HT-29 (cell line): ENCODE results near the gene PCNX3. TPM values are rescaled to one million over a fixed set of nuclear protein-coding genes. Genes with fewer than 3 reads are reported as not detected.
A peak's percentile ranks its signal among the peaks of the same experiment; 100 is the strongest.
"Not testable (repeated sequence)": the region's sequence is repeated elsewhere in the genome, so short reads cannot be mapped to it uniquely, and the experiment has no call there.

Experiments
- DNase-seq: peaks from one replicate; pipeline ENCODE4 v3.0.0-alpha.2; 2015; ENCODE audit warnings: low spot score
- total RNA-seq: library from RNA; depleted of rRNA; stranded (reverse); fragments of >200 nt; shearing (Covaris generic); gene quantifications from 2 replicates; pipeline ENCODE4 v1.2.3, GENCODE V29; 2014

Gene PCNX3
- total RNA-seq, 1 experiment from 2014 or later: 102 TPM

- DNase-seq: no peak
These were observed 38.0 kb downstream of the PCNX3 start for GRCh38 chr11:65653229-65654225.

GRCh38 chr11:65654375-65655349 is 39.1 kb downstream of the PCNX3 start:
- no peak for DNase-seq

- no peak for DNase-seq
These were observed 40.2 kb downstream of the PCNX3 start for GRCh38 chr11:65655570-65656332.

GRCh38 chr11:65657426-65657825 is 41.9 kb downstream of the PCNX3 start:
- DNase-seq: no peak

- DNase-seq: no peak
These were observed 42.8 kb downstream of the PCNX3 start for GRCh38 chr11:65658174-65659021.

- no peak for DNase-seq
These were observed 44.5 kb downstream of the PCNX3 start for GRCh38 chr11:65660038-65660437.

GRCh38 chr11:65660908-65661307 is 45.3 kb downstream of the PCNX3 start:
- not testable (repeated sequence) for DNase-seq

GRCh38 chr11:65661599-65662246 is 46.1 kb downstream of the PCNX3 start:
- no peak for DNase-seq

- no peak for DNase-seq
These were observed 46.7 kb downstream of the PCNX3 start for GRCh38 chr11:65662247-65662798.

GRCh38 chr11:65662799-65663638 is 47.4 kb downstream of the PCNX3 start, which contains the start of gene RELA:
Gene RELA (minus strand): TSS chr11:65662916. CDS start chr11:65662832, 84 bp downstream.
- peak; percentile 92 for DNase-seq

- no peak for DNase-seq
These were observed 48.1 kb downstream of the PCNX3 start for GRCh38 chr11:65663639-65664200.

GRCh38 chr11:65672180-65672860 is 56.7 kb downstream of the PCNX3 start:
- no peak for DNase-seq

- DNase-seq: no peak
These were observed 57.4 kb downstream of the PCNX3 start for GRCh38 chr11:65672982-65673381.

GRCh38 chr11:65680192-65680743 is 64.7 kb downstream of the PCNX3 start:
- no peak for DNase-seq

GRCh38 chr11:65683480-65683879 is 67.9 kb downstream of the PCNX3 start:
- DNase-seq: not testable (repeated sequence)

- no peak for DNase-seq
These were observed 70.4 kb downstream of the PCNX3 start for GRCh38 chr11:65685981-65686380.
